Measurements from ENCODE around the gene GPR152.

GPR152 gene

DNA sequence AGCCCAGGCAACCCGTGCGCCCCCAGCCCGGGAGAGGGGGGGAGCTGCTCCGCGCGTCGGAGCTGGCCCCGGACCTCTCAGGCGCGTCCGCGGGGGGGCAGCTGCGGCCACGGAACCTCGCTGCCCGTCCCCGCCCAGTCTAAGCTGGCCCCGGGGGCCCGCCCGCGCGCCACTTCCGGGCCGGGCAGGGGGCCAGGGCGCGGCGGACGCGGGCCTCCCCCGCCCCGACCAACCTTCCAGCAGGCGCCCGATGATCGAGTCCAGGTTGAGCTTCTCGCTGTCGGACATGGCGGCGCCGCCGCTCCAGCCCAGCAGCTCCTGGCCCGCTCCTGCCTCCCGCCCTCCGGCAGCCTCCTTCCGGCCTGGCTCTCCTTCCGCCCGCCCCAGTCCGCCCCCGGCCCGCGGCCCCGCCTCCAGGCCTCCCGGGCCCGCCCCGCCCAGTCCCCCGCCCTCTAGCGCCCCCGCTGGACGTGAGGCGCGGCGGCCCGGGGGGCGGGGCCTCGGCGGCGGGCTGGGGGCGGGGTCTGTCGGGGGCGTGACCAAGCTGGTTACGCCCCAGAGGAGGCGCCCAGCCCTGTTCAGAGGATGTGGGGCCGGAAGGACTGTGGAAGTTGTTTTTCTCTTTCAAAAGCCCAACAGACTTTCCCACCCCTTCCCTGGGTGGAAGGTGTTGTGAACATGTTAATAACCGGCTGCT is 50.9 kb downstream of the GPR152 start, which contains the start of gene PPP1CA:
Gene PPP1CA, minus strand, starts transcription at position 364 of the 697 bp plus-strand sequence. Its CDS starts 76 bp downstream, at position 288.
- DNase-seq = peak in 57 of 58 donors; percentile 20 to 94 (median 88)

All from anterior cingulate cortex (tissue), 58 donors.